ENCODE data around the gene ANKRD37. TPM values are rescaled to one million over a fixed set of nuclear protein-coding genes. Genes with fewer than 3 reads are reported as not detected.

The ANKRD37 gene
- total RNA-seq, 3 donors from 2014 or later (not counting 1 experiment from before 2014, with no cell fraction given): 12.9 to 18.6 (median 13.1) TPM

GRCh38 chr4:185394568-185395237, 1.9 kb upstream of the ANKRD37 start:
- H3K27me3 Mint-ChIP-seq (ENCODE audit: low read depth in 2 of 2): no peaks in the 10 kb centered on the region
- 54% methylated on average over 9 of the region's 12 CpGs for WGBS (ENCODE audit: insufficient coverage)
- H3K4me3 ChIP-seq (ENCODE audit: low read length): peak overlapping the region; percentile 96

GRCh38 chr4:185395238-185395955, 1.2 kb upstream of the ANKRD37 start, which contains the start of gene LRP2BP:
Gene LRP2BP (minus strand): TSS chr4:185395924. CDS start chr4:185378186, 17,738 bp downstream.
- ATAC-seq: no peak
- H3K27me3 Mint-ChIP-seq (ENCODE audit: low read depth in 2 of 2): no peaks in the 10 kb centered on the region
- no peaks in the 10 kb centered on the region for H3K9me3 Mint-ChIP-seq
- H3K36me3 Mint-ChIP-seq: no peaks in the 10 kb centered on the region
- peak within 1 kb of the TSS; percentile 99 for H3K27ac ChIP-seq (ENCODE audit: low read length)
- H3K9me3 ChIP-seq (ENCODE audit: control insufficient read depth, insufficient read depth, low read length): no peaks in the 10 kb centered on the region
- no peak for TF ChIP-seq CTCF (IDR thresholded peaks at IDR 0.05)
- peaks cover 7% of the 10 kb centered on the region for H3K4me1 ChIP-seq (ENCODE audit: control insufficient read depth, insufficient read depth, low read length)
- peak within 1 kb of the TSS; percentile 96 for H3K4me3 Mint-ChIP-seq
- no peaks in the 10 kb centered on the region for H3K27me3 ChIP-seq (ENCODE audit: control insufficient read depth, insufficient read depth, low read length)
- intact Hi-C loops (cut with micrococcal nuclease): loop anchor here (1.0 kb wide), 1 partner anchor 191 kb away; no protein-coding TSS in a partner anchor
- H3K27ac Mint-ChIP-seq: peak within 1 kb of the TSS; percentile 94 to 97
- peaks cover 4% of the 10 kb centered on the region for H3K36me3 ChIP-seq (ENCODE audit: control insufficient read depth, insufficient read depth, low read length)
- H3K4me3 ChIP-seq (ENCODE audit: low read length): peak within 1 kb of the TSS; percentile 96
- peak in 1 of 2 donors; percentile 60 for DNase-seq
- 2% methylated on average over 8 of the region's 12 CpGs for WGBS (ENCODE audit: insufficient coverage)
- peaks cover 25 to 26% of the 10 kb centered on the region in 2 donors for H3K4me1 Mint-ChIP-seq

More at GRCh38 chr4:185394568-185395237, 1.9 kb upstream of the ANKRD37 start:
- H3K36me3 Mint-ChIP-seq: no peaks in the 10 kb centered on the region
- peaks cover 7% of the 10 kb centered on the region for H3K4me1 ChIP-seq (ENCODE audit: control insufficient read depth, insufficient read depth, low read length)
- H3K9me3 ChIP-seq (ENCODE audit: control insufficient read depth, insufficient read depth, low read length): no peaks in the 10 kb centered on the region
- H3K27ac Mint-ChIP-seq: peak overlapping the region; percentile 94 to 97
- TF ChIP-seq CTCF (IDR thresholded peaks at IDR 0.05): no peak
- DNase-seq (peak in 1 of 2 donors; percentile 30), ATAC-seq (no peak)
- peak overlapping the region; percentile 99 for H3K27ac ChIP-seq (ENCODE audit: low read length)
- H3K9me3 Mint-ChIP-seq: no peaks in the 10 kb centered on the region
- H3K36me3 ChIP-seq (ENCODE audit: control insufficient read depth, insufficient read depth, low read length): no peaks in the 10 kb centered on the region
- H3K27me3 ChIP-seq (ENCODE audit: control insufficient read depth, insufficient read depth, low read length): no peaks in the 10 kb centered on the region
- H3K4me1 Mint-ChIP-seq: peaks cover 25 to 26% of the 10 kb centered on the region in 2 donors
- peak overlapping the region; percentile 96 for H3K4me3 Mint-ChIP-seq
- intact Hi-C loops (cut with micrococcal nuclease): loop anchor here (1.0 kb wide), 1 partner anchor 190 kb away; no protein-coding TSS in a partner anchor

GRCh38 chr4:185395956-185396723, 501 bp upstream of the ANKRD37 start:
- Mint-ChIP-seq H3K9me3 (no peaks in the 10 kb centered on the region), H3K36me3 (no peaks in the 10 kb centered on the region), H3K27ac (peak overlapping the region; percentile 94 to 97), H3K27me3 (ENCODE audit: low read depth in 2 of 2) (no peaks in the 10 kb centered on the region), H3K4me1 (peaks cover 25 to 26% of the 10 kb centered on the region in 2 donors), H3K4me3 (peak overlapping the region; percentile 96)
- no peaks in the 10 kb centered on the region for H3K27me3 ChIP-seq (ENCODE audit: control insufficient read depth, insufficient read depth, low read length)
- ATAC-seq (peak; percentile 89 to 98 (median 92)), DNase-seq (peak; percentile 97 to 98)
- intact Hi-C loops (cut with micrococcal nuclease): loop anchor here (1.0 to 2.0 kb wide), 3 partner anchors 29 to 192 kb away; partner anchors contain the start of genes CCDC110 and UFSP2
- H3K36me3 ChIP-seq (ENCODE audit: control insufficient read depth, insufficient read depth, low read length): peaks cover 9% of the 10 kb centered on the region
- peak overlapping the region; percentile 96 for H3K4me3 ChIP-seq (ENCODE audit: low read length)
- peaks cover 7% of the 10 kb centered on the region for H3K4me1 ChIP-seq (ENCODE audit: control insufficient read depth, insufficient read depth, low read length)
- WGBS (ENCODE audit: insufficient coverage): under 1% methylated on average over 98 of the region's 98 CpGs
- H3K9me3 ChIP-seq (ENCODE audit: control insufficient read depth, insufficient read depth, low read length): no peaks in the 10 kb centered on the region
- no peak for TF ChIP-seq CTCF (IDR thresholded peaks at IDR 0.05)
- peak overlapping the region; percentile 99 for H3K27ac ChIP-seq (ENCODE audit: low read length)

Measured in natural killer cell (primary cell).